NT2/D1 (cell line): Measurements from ENCODE around the gene SHQ1.

Experiments
- DNase-seq: peaks from one replicate; pipeline ENCODE4 v3.0.0-alpha.2; 2011; ENCODE audit warnings: low read depth, low spot score
- H3K27me3 ChIP-seq: 2 replicates; pipeline ENCODE4 v1.6.0; 2011; ENCODE audit warnings: mild to moderate bottlenecking; ENCODE audit not compliant: insufficient read length, insufficient read depth
- H3K36me3 ChIP-seq: 2 replicates; pipeline ENCODE4 v1.6.1; 2011; ENCODE audit warnings: mild to moderate bottlenecking, low read length, mixed read lengths; ENCODE audit not compliant: insufficient read depth, insufficient read length
- H3K4me1 ChIP-seq: 2 replicates; pipeline ENCODE4 v1.5.1; 2011; ENCODE audit not compliant: insufficient read depth, insufficient read length
- H3K4me3 ChIP-seq: 2 replicates; pipeline ENCODE4 v1.5.1; 2011; ENCODE audit warnings: low read depth; ENCODE audit not compliant: insufficient read length
- H3K9ac ChIP-seq: 2 replicates; pipeline ENCODE4 v1.6.0; 2011; ENCODE audit warnings: low read depth; ENCODE audit not compliant: insufficient read length
- H3K9me3 ChIP-seq: 2 replicates; pipeline ENCODE4 v1.5.1; 2011; ENCODE audit warnings: mild to moderate bottlenecking, low read length; ENCODE audit not compliant: insufficient read depth
- SUZ12 ChIP-seq: IDR thresholded peaks from 2 replicates; pipeline ENCODE4 v1.6.1; 2011; ENCODE audit not compliant: insufficient read length, insufficient read depth; ENCODE audit errors: extremely low read depth
- YY1 ChIP-seq: IDR thresholded peaks from 2 replicates; pipeline ENCODE4 v1.6.1; 2011; ENCODE audit not compliant: insufficient read length, insufficient read depth
- ZNF274 ChIP-seq: IDR thresholded peaks from 2 replicates; pipeline ENCODE4 v1.6.1; 2011; ENCODE audit warnings: mild to moderate bottlenecking, low read depth, low read length

The SHQ1 gene

DNA sequence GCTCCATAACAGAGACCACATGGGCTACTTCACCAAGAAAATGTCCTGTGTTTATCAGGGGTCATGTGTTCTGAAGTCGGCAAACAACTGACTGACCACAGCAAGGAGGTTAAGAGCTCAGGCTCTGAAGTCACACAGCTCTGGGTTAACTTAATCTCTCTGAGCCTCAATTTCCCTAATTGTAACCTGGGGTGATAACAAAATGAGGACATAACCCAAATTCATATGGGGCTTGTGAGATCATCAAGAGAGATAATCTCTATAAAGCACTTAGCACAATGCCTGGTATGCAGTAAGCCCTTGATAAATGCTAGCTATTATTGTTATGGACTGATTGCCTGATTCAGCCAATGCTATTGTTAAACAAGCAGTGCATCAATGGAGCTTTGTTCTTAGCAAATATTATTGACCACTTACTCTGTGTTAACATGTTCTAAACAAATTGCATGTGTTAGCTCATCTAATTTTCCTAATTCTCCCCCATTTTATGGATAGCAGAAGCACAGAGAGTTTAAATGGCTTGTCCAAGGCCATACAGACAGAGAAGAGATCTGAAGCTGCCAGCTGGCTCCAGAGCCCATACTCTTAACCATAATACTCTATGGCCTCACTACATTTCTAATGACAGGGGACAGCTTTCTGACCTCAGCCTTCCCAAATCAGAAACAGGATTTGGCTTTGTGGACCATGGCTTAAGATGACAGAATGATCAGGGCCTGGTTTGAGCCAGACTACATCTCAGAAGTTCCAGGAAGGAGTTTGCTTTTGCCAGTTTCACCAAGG lies 78.3 kb downstream of the SHQ1 start:
- H3K36me3 ChIP-seq, result peaks cover 4% of the 10 kb centered on the region
- no peak overlapping the region for H3K9ac ChIP-seq
- no peak overlapping the region for H3K4me3 ChIP-seq
- H3K9me3 ChIP-seq, result no peaks in the 10 kb centered on the region
- H3K27me3 ChIP-seq, result no peaks in the 10 kb centered on the region
- no peak for DNase-seq
- TF ChIP-seq ZNF274 (no peak), YY1 (no peak), SUZ12 (no peak)
- H3K4me1 ChIP-seq, result peaks cover 11% of the 10 kb centered on the region

DNA sequence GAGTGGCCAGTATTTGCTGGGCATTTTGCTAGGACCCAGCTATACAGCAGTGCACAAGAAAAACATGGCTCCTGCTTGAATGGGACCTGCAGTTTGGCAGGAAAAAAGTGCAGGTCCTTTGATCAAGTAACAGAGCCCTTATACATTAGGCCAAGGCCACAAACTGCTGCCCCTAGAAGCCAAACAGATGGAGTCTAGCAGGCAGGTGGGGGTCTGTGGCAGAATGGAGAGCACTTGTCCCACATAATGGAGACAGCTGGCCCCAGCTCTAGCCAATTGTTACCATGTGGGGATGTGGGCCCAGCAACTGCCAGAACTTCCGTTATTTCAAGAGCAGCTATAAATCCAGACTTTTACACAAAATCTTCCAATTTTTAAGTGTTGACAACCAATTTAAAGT lies 79.3 kb downstream of the SHQ1 start:
- Histone ChIP-seq H3K27me3 (no peaks in the 10 kb centered on the region), H3K9ac (no peak overlapping the region), H3K4me3 (no peak overlapping the region), H3K4me1 (peaks cover 11% of the 10 kb centered on the region), H3K36me3 (peaks cover 5% of the 10 kb centered on the region), H3K9me3 (no peaks in the 10 kb centered on the region)
- DNase-seq, result no peak
- TF ChIP-seq SUZ12 (no peak), YY1 (no peak), ZNF274 (no peak)

DNA sequence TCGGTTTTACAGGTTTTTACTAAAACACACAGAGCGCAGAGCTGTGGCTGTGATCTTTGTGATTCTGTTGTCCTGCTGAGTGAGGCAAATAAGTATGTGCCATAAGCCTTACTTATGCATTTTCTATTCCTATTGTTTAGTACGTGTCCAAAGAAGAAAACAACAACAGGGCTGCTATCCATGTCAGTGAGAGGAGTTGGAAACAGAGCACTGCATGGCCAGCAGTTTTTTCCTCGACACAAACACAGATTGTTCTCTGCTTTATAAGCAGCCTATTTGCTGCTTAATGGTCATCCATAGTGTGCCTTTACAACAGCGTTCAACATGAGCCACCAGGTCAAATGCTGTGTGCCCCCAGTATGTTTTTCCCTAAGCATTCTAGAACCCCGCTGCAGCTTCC lies 79.8 kb downstream of the SHQ1 start:
- Histone ChIP-seq H3K9ac (no peak overlapping the region), H3K9me3 (no peaks in the 10 kb centered on the region), H3K4me1 (peaks cover 11% of the 10 kb centered on the region), H3K36me3 (peaks cover 5% of the 10 kb centered on the region), H3K4me3 (no peak overlapping the region), H3K27me3 (no peaks in the 10 kb centered on the region)
- TF ChIP-seq YY1, result no peak
- no peak for TF ChIP-seq SUZ12
- no peak for TF ChIP-seq ZNF274
- DNase-seq, result no peak

DNA sequence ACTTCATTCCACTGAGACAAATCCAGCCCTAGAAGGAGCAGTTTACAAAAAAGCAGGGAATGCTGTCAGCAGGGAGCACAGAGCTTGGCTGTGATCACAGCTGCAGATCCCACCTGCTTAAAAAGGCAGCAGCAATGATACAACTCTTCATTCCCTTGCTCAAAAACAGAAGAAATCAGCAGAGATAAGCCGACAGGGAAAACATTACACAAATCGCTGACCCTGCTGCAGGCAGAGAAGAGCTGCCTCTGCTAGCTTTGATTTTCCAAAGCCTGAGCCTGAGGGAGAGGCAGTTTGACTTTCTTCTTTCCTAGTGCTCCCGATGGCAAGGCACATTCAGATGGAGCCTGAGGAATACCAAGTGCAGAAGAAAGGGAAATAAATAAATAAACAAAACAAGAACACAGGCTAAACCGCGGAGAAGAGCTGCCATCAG lies 80.2 kb downstream of the SHQ1 start:
- Histone ChIP-seq H3K9ac (no peak overlapping the region), H3K27me3 (no peaks in the 10 kb centered on the region), H3K4me1 (peaks cover 11% of the 10 kb centered on the region), H3K9me3 (no peaks in the 10 kb centered on the region), H3K36me3 (peaks cover 5% of the 10 kb centered on the region), H3K4me3 (no peak overlapping the region)
- no peak for TF ChIP-seq ZNF274
- TF ChIP-seq SUZ12, result no peak
- TF ChIP-seq YY1, result no peak
- peak; percentile 25 for DNase-seq

DNA sequence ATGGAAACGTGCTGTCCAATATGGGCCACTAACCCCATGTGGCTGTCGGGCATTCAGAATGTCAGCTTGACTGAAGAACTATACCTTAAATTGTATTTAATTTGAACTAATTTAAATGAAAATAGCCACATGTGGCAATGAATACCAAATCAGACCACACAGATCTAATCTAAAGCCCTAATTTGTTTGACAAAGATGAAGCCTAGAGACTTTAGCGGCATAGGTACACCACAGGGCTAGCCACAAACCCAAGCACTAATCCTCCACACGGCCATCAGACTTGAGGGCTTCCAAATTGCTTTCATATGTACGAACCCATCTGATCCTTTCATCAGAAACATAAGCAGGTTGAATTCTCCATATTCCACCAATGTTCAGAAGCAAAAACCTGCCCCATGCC lies 81.4 kb downstream of the SHQ1 start:
- H3K4me1 ChIP-seq, result peaks cover 11% of the 10 kb centered on the region
- peaks cover 11% of the 10 kb centered on the region for H3K36me3 ChIP-seq
- TF ChIP-seq ZNF274, result no peak
- TF ChIP-seq YY1, result no peak
- TF ChIP-seq SUZ12, result no peak
- H3K27me3 ChIP-seq, result no peaks in the 10 kb centered on the region
- no peaks in the 10 kb centered on the region for H3K9me3 ChIP-seq
- H3K9ac ChIP-seq, result no peak overlapping the region
- peak; percentile 58 for DNase-seq
- H3K4me3 ChIP-seq, result no peak overlapping the region

DNA sequence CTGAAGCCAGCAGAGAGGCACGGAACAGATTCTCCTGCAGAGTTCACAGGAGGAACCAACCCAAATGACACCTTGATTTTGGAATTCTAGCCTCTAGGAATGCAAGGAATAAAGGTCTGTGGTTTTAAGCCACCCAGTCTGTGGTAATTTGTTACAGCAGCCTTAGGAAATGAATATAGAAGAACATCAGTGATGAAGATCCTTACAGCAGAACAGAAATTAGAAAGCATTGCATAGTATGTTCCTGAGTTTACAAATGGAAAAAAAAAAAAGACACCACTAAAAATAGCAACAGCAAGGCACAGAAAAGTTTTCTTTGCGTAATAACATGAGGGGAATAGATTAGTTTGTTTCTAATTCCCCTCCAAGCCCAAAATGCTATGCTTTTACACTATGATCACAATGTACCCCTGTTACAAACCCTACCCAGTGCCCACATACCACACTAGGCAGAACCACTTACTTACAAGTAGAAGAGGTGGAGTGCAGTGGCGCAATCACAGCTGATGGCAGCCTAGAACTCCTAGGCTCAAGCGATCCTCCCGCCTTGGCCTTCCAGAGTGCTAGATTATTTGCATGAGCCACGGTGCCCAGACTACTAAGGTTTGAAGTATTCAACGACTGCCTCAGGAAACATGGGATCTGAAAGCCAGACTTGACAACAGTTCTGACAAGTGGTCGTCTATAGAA lies 84.3 kb downstream of the SHQ1 start:
- peaks cover 14% of the 10 kb centered on the region for H3K36me3 ChIP-seq
- no peak for TF ChIP-seq SUZ12
- TF ChIP-seq ZNF274, result no peak
- no peak for TF ChIP-seq YY1
- H3K9ac ChIP-seq, result no peak overlapping the region
- H3K27me3 ChIP-seq, result no peaks in the 10 kb centered on the region
- no peak for DNase-seq
- H3K4me3 ChIP-seq, result no peak overlapping the region
- H3K9me3 ChIP-seq, result no peaks in the 10 kb centered on the region
- H3K4me1 ChIP-seq, result peaks cover 8% of the 10 kb centered on the region

DNA sequence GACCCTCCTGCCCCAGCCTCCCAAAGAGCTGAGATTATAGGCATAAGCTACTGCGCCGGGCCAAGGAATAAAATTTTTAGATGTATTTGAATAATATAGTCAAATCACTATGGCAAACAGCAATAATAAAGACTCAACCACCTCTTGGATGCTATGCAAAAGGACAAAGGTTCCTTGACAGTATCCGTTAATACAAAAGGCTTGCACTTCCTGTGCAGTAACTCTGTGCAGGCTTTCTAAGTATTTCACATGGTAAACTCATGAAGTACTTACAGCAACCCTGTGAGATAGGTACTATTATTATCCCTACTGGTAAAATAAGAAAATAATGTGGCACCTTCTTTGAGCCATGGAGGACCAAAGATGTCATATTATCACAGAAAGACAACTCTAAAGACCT lies 86.8 kb downstream of the SHQ1 start:
- TF ChIP-seq ZNF274, result no peak
- Histone ChIP-seq H3K4me1 (no peaks in the 10 kb centered on the region), H3K27me3 (no peaks in the 10 kb centered on the region)

DNA sequence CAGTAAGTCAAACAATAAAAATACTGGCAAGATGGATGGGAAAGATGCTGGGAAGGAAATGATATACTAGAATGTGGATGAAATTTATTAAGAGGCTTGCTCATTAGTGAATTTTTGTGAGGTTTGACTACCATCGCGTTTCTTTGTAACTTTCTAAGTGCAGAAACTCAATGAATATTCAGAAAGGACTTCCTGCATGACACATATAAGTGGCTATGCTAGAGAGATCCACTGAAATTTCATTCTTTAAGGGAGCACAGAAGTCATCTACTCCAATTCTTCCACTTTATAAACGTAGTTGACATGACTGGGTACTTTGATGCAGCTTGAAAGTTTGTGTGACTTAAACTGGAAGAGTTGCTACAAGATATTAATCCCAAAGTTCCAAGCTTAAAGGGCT lies 88.0 kb downstream of the SHQ1 start:
- H3K36me3 ChIP-seq, result peaks cover 15% of the 10 kb centered on the region
- DNase-seq, result no peak
- no peaks in the 10 kb centered on the region for H3K4me1 ChIP-seq
- no peak overlapping the region for H3K9ac ChIP-seq
- H3K9me3 ChIP-seq, result no peaks in the 10 kb centered on the region
- H3K27me3 ChIP-seq, result no peaks in the 10 kb centered on the region
- TF ChIP-seq SUZ12, result no peak
- no peak for TF ChIP-seq YY1
- no peak for TF ChIP-seq ZNF274
- H3K4me3 ChIP-seq, result no peak overlapping the region

More for the DNA sequence above, 86.8 kb downstream of the SHQ1 start:
- Histone ChIP-seq H3K4me3 (no peak overlapping the region), H3K36me3 (peaks cover 15% of the 10 kb centered on the region), H3K9ac (no peak overlapping the region), H3K9me3 (no peaks in the 10 kb centered on the region)
- no peak for DNase-seq
